Karpas-422 (cell line): ENCODE results near the gene EXO5. TPM values are rescaled to one million over a fixed set of nuclear protein-coding genes. Genes with fewer than 3 reads are reported as not detected.
A peak's percentile ranks its signal among the peaks of the same experiment; 100 is the strongest.
"Not testable (repeated sequence)": the region's sequence is repeated elsewhere in the genome, so short reads cannot be mapped to it uniquely, and the experiment has no call there.

ENCODE experiments used
- DNase-seq: peaks from one replicate; pipeline ENCODE4 v3.0.0-alpha.2; 2015
- H2AFZ ChIP-seq: fragments of 200-600 bp; sonication (generic); 2 replicates; pipeline ENCODE4 v1.6.1; 2014; ENCODE audit warnings: antibody characterized with exemption, low read length, mixed read lengths
- H3K27ac ChIP-seq: fragments of 200-600 bp; sonication (generic); 2 replicates; pipeline ENCODE4 v1.5.1; 2014; ENCODE audit warnings: mild to moderate bottlenecking, low read length, moderate library complexity
- H3K27me3 ChIP-seq: fragments of 200-600 bp; sonication (generic); 2 replicates; pipeline ENCODE4 v1.6.1; 2014; ENCODE audit warnings: low read length, mixed read lengths
- H3K36me3 ChIP-seq: fragments of 200-600 bp; sonication (generic); 2 replicates; pipeline ENCODE4 v1.6.1; 2014; ENCODE audit warnings: low read length, mixed read lengths; ENCODE audit not compliant: insufficient read depth
- H3K4me1 ChIP-seq: fragments of 200-600 bp; sonication (generic); 2 replicates; pipeline ENCODE4 v1.6.1; 2014; ENCODE audit warnings: mild to moderate bottlenecking, low read length, mixed read lengths
- H3K4me2 ChIP-seq: fragments of 200-600 bp; sonication (generic); 2 replicates; pipeline ENCODE4 v1.6.1; 2014; ENCODE audit warnings: low read length, low read depth, mild to moderate bottlenecking; ENCODE audit not compliant: poor library complexity, severe bottlenecking
- H3K4me3 ChIP-seq: fragments of 200-600 bp; sonication (generic); 2 replicates; pipeline ENCODE4 v1.5.1; 2014; ENCODE audit warnings: mild to moderate bottlenecking, antibody characterized with exemption, low read length, mixed read lengths
- H3K79me2 ChIP-seq: fragments of 200-600 bp; sonication (generic); 2 replicates; pipeline ENCODE4 v1.6.1; 2014; ENCODE audit warnings: mild to moderate bottlenecking, low read length, mixed read lengths
- H3K9ac ChIP-seq: fragments of 200-600 bp; sonication (generic); 2 replicates; pipeline ENCODE4 v1.6.0; 2014; ENCODE audit warnings: low read length
- H3K9me2 ChIP-seq: fragments of 200-600 bp; sonication (generic), shearing (Covaris generic); replicated peaks from 2 replicates; pipeline ENCODE4 v1.6.0; 2014; ENCODE audit warnings: mild to moderate bottlenecking, low read length, moderate library complexity; ENCODE audit not compliant: insufficient read depth
- H3K9me3 ChIP-seq: fragments of 300-700, 200-600 bp; sonication (generic); 2 replicates; pipeline ENCODE4 v1.6.1; 2014; ENCODE audit warnings: low read length, mixed read lengths
- H4K20me1 ChIP-seq: fragments of 200-600 bp; sonication (generic); 2 replicates; pipeline ENCODE4 v1.6.1; 2014; ENCODE audit warnings: mild to moderate bottlenecking, antibody characterized with exemption, low read length, low read depth; ENCODE audit not compliant: insufficient read depth
- total RNA-seq: library from RNA; depleted of rRNA; stranded (reverse); fragments of >200 nt; shearing (Covaris generic); gene quantifications from 2 replicates; pipeline ENCODE4 v1.2.3, GENCODE V29; 2014; ENCODE audit warnings: low replicate concordance

The EXO5 gene
- total RNA-seq, 1 experiment from 2014 or later = 5.2 TPM

- Histone ChIP-seq H3K9ac (peak overlapping the region; percentile 73; the same call in 1 of the 2 replicates), H3K36me3 (peaks cover 23% of the 10 kb centered on the region), H3K4me1 (peaks cover 23% of the 10 kb centered on the region), H2AFZ (no peak overlapping the region), H3K27ac (peak overlapping the region; percentile 59), H3K9me2 (no peaks in the 10 kb centered on the region), H3K27me3 (no peaks in the 10 kb centered on the region), H3K9me3 (0 out of 2 replicates have a peak, but pooled peaks cover 6% of the 10 kb centered on the region), H3K79me2 (peaks cover 10% of the 10 kb centered on the region; the same call in 1 of the 2 replicates), H3K4me2 (peak overlapping the region; percentile 99), H4K20me1 (no peaks in the 10 kb centered on the region), H3K4me3 (peak overlapping the region; percentile 78; the same call in 1 of the 2 replicates)
- DNase-seq = peak; percentile 91
Observed at GRCh38 chr1:40532844-40533424, 24.4 kb downstream of the EXO5 start.

DNA sequence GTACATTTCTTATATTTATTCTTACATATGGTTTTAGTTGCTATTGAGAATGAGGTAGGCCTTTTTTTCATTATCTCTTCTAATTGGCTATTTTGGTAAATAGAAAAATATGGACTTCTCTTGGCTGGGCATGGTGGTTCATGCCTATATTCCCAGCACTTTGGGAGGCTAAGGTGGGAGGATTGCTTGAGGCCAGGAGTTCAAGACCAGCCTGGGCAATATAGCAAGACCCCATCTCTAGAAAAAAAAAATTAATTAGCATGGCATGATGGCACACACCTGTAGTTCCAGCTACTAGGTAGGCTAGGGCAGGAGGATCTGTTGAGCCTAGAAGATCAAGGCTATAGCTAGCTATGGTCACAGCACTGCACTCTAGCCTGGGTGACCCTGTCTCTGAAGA, 26.0 kb downstream of the EXO5 start:
- Histone ChIP-seq H3K9me2 (no peaks in the 10 kb centered on the region), H3K4me2 (no peak overlapping the region), H3K27ac (no peak overlapping the region), H4K20me1 (no peaks in the 10 kb centered on the region), H3K4me1 (peaks cover 23% of the 10 kb centered on the region), H3K9me3 (0 out of 2 replicates have a peak, but pooled peaks cover 6% of the 10 kb centered on the region), H2AFZ (no peak overlapping the region), H3K4me3 (no peak overlapping the region), H3K79me2 (peaks cover 10% of the 10 kb centered on the region; the same call in 1 of the 2 replicates), H3K9ac (no peak overlapping the region), H3K36me3 (peaks cover 23% of the 10 kb centered on the region), H3K27me3 (no peaks in the 10 kb centered on the region)
- DNase-seq = no peak

DNA sequence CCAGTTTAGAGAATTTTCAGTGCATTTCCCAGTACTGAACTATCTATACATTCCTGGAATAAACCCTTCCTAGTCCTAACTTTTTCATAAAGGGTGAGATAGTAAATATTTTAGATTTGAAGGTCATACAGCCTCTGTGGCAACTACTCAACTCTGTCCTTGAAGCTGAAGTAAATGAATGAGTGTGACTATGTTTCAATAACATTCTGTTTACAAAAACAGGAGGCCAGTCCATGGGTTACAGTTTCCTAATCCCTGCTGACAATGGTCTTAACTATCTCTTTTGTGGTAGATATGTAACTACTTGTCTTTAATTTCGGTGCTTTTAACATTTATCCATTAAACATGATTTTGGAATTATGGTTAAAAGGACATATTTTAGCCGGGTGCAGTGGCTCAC, 27.2 kb downstream of the EXO5 start:
- H3K27me3 ChIP-seq = no peaks in the 10 kb centered on the region
- H3K9ac ChIP-seq = no peak overlapping the region
- no peak overlapping the region for H2AFZ ChIP-seq
- H3K79me2 ChIP-seq = peaks cover 10% of the 10 kb centered on the region; the same call in 1 of the 2 replicates
- H3K4me1 ChIP-seq = peaks cover 22% of the 10 kb centered on the region
- no peak overlapping the region for H3K27ac ChIP-seq
- DNase-seq = no peak
- H3K9me2 ChIP-seq = no peaks in the 10 kb centered on the region
- H3K36me3 ChIP-seq = peaks cover 30% of the 10 kb centered on the region
- H3K4me2 ChIP-seq = no peak overlapping the region
- 0 out of 2 replicates have a peak, but pooled peaks cover 5% of the 10 kb centered on the region for H3K9me3 ChIP-seq
- no peaks in the 10 kb centered on the region for H4K20me1 ChIP-seq
- H3K4me3 ChIP-seq = no peak overlapping the region

GRCh38 chr1:40539338-40539737, 30.8 kb downstream of the EXO5 start:
- Histone ChIP-seq H3K4me2 (no peak overlapping the region), H3K79me2 (peaks cover 3% of the 10 kb centered on the region; the same call in 1 of the 2 replicates), H3K9me2 (no peaks in the 10 kb centered on the region), H2AFZ (no peak overlapping the region), H3K27me3 (no peaks in the 10 kb centered on the region), H3K27ac (no peak overlapping the region), H3K4me3 (no peak overlapping the region), H3K36me3 (peaks cover 53% of the 10 kb centered on the region), H3K4me1 (no peaks in the 10 kb centered on the region), H4K20me1 (no peaks in the 10 kb centered on the region), H3K9me3 (peaks cover 2% of the 10 kb centered on the region; the same call in 1 of the 2 replicates), H3K9ac (no peak overlapping the region)
- no peak for DNase-seq

GRCh38 chr1:40546957-40547356, 38.4 kb downstream of the EXO5 start:
- Histone ChIP-seq H3K9ac (no peak overlapping the region), H3K4me3 (no peak overlapping the region; the same call in 1 of the 2 replicates), H3K9me3 (peaks cover 25% of the 10 kb centered on the region), H3K27ac (no peak overlapping the region), H3K79me2 (no peaks in the 10 kb centered on the region), H4K20me1 (no peaks in the 10 kb centered on the region), H3K27me3 (no peaks in the 10 kb centered on the region), H3K4me1 (no peaks in the 10 kb centered on the region), H2AFZ (no peak overlapping the region), H3K4me2 (no peak overlapping the region), H3K36me3 (peaks cover 52% of the 10 kb centered on the region), H3K9me2 (no peaks in the 10 kb centered on the region)
- DNase-seq = no peak

- no peaks in the 10 kb centered on the region for H4K20me1 ChIP-seq
- H3K27me3 ChIP-seq = no peaks in the 10 kb centered on the region
- H3K4me1 ChIP-seq = peaks cover 5% of the 10 kb centered on the region
- H3K9ac ChIP-seq = no peak overlapping the region
- no peak overlapping the region for H3K4me3 ChIP-seq
- H3K9me3 ChIP-seq = no peaks in the 10 kb centered on the region
- no peak for DNase-seq
- no peaks in the 10 kb centered on the region for H3K9me2 ChIP-seq
- H3K36me3 ChIP-seq = no peaks in the 10 kb centered on the region
- no peak overlapping the region for H3K4me2 ChIP-seq
- no peak overlapping the region for H3K27ac ChIP-seq
- no peaks in the 10 kb centered on the region for H3K79me2 ChIP-seq
- no peak overlapping the region for H2AFZ ChIP-seq
Observed at GRCh38 chr1:40553017-40553416, 44.5 kb downstream of the EXO5 start.

- not testable (repeated sequence) for DNase-seq
Observed at GRCh38 chr1:40554807-40555206, 46.2 kb downstream of the EXO5 start.

GRCh38 chr1:40556121-40556520, 47.6 kb downstream of the EXO5 start:
- H3K9ac ChIP-seq = no peak overlapping the region

More at GRCh38 chr1:40554807-40555206, 46.2 kb downstream of the EXO5 start:
- H3K36me3 ChIP-seq, H3K27me3 ChIP-seq, H3K9me2 ChIP-seq, H3K27ac ChIP-seq, H3K4me1 ChIP-seq, H3K79me2 ChIP-seq, H3K9ac ChIP-seq, H3K4me2 ChIP-seq, H3K9me3 ChIP-seq, H4K20me1 ChIP-seq, H2AFZ ChIP-seq, H3K4me3 ChIP-seq: not testable (repeated sequence)

More at GRCh38 chr1:40556121-40556520, 47.6 kb downstream of the EXO5 start:
- no peaks in the 10 kb centered on the region for H3K79me2 ChIP-seq
- H3K9me3 ChIP-seq = no peaks in the 10 kb centered on the region
- no peak overlapping the region for H3K27ac ChIP-seq
- H4K20me1 ChIP-seq = no peaks in the 10 kb centered on the region
- no peak overlapping the region for H2AFZ ChIP-seq
- H3K4me2 ChIP-seq = no peak overlapping the region
- no peaks in the 10 kb centered on the region for H3K27me3 ChIP-seq
- no peaks in the 10 kb centered on the region for H3K36me3 ChIP-seq
- H3K4me3 ChIP-seq = no peak overlapping the region
- DNase-seq = no peak
- H3K4me1 ChIP-seq = peaks cover 5% of the 10 kb centered on the region
- no peaks in the 10 kb centered on the region for H3K9me2 ChIP-seq
